OCI-M1 (cell line): Measurements from ENCODE around the gene TADA2B.
A peak's percentile ranks its signal among the peaks of the same experiment; 100 is the strongest.

Source experiments
- DNase-seq: peaks from one replicate; lab custom pipeline; 2025; lab: John Stamatoyannopoulos, UW

TADA2B gene

GRCh38 chr4:7041801-7042502 is 1.2 kb upstream of the TADA2B start:
- no peak for DNase-seq

GRCh38 chr4:7042503-7043283 is 479 bp upstream of the TADA2B start:
- DNase-seq = peak; percentile 98

GRCh38 chr4:7044137-7044930 is 1.2 kb downstream of the TADA2B start:
- no peak for DNase-seq

GRCh38 chr4:7045553-7045952 is 2.4 kb downstream of the TADA2B start:
- no peak for DNase-seq

GRCh38 chr4:7045961-7046921 is 3.1 kb downstream of the TADA2B start:
- no peak for DNase-seq

GRCh38 chr4:7046971-7047370 is 3.8 kb downstream of the TADA2B start:
- no peak for DNase-seq

- DNase-seq = no peak
These were observed 5.5 kb downstream of the TADA2B start for GRCh38 chr4:7048642-7049041.

GRCh38 chr4:7049295-7049694 is 6.1 kb downstream of the TADA2B start:
- DNase-seq = no peak

GRCh38 chr4:7049739-7050138 is 6.6 kb downstream of the TADA2B start:
- no peak for DNase-seq

GRCh38 chr4:7050481-7051143 is 7.4 kb downstream of the TADA2B start:
- no peak for DNase-seq

- DNase-seq = no peak
These were observed 7.9 kb downstream of the TADA2B start for GRCh38 chr4:7051144-7051495.

- DNase-seq = no peak
These were observed 8.7 kb downstream of the TADA2B start for GRCh38 chr4:7051905-7052304.

GRCh38 chr4:7052313-7052712 is 9.1 kb downstream of the TADA2B start:
- DNase-seq = no peak

GRCh38 chr4:7052923-7053715 is 9.9 kb downstream of the TADA2B start:
- peak; percentile 84 for DNase-seq

- no peak for DNase-seq
These were observed 11.1 kb downstream of the TADA2B start for GRCh38 chr4:7054106-7054880.

GRCh38 chr4:7055111-7055989 is 12.2 kb downstream of the TADA2B start:
- no peak for DNase-seq

- DNase-seq = no peak
These were observed 12.8 kb downstream of the TADA2B start for GRCh38 chr4:7055990-7056325.

- DNase-seq = no peak
These were observed 15.6 kb downstream of the TADA2B start for GRCh38 chr4:7058792-7059191.

GRCh38 chr4:7059662-7060061 is 16.5 kb downstream of the TADA2B start:
- no peak for DNase-seq
